SW 1271 (cell line): Measurements from ENCODE around the gene FBXO21.
A peak's percentile ranks its signal among the peaks of the same experiment; 100 is the strongest.
"Not testable (repeated sequence)": the region's sequence is repeated elsewhere in the genome, so short reads cannot be mapped to it uniquely, and the experiment has no call there.

Experiments
- DNase-seq, 2 experiments: peaks; one replicate each; lab custom pipeline; 2025; lab: John Stamatoyannopoulos, UW

The FBXO21 gene

DNA sequence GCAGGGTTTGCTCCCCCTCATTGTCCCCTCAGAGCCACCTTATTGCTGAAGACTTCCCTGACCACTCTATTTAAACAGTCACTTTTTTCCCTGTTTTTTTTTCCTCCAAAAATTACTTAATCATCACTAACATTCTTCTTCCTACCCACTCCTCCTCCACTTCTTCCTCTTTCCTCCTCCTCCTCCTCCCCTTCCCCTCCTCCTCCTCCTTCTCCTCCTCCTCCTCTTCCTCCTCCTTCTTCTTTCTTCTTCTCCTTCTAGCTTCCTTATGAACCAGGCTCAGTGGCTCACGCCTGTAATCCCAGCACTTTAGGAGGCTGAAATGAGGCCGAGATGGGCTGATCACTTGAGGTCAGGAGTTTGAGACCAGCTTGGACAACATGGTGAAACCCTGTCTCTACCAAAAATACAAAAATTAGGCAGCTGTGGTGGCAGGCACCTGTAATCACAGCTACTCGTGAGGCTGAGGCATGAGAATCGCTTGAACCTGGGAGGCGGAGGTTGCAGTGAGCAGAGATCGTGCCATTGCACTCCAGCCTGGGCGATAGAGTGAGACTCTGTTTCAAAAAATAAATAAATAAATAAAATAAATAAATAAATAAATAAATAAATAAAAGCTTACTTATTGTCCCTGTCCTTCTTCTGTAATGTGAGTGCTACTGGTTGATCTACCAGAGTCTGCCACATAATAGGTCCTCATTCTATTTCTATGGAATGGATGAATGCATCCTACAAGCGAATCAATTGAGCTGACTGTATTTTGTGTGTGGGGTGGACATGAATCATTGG is 9.9 kb upstream of the FBXO21 start:
- DNase-seq, result not testable (repeated sequence)

DNA sequence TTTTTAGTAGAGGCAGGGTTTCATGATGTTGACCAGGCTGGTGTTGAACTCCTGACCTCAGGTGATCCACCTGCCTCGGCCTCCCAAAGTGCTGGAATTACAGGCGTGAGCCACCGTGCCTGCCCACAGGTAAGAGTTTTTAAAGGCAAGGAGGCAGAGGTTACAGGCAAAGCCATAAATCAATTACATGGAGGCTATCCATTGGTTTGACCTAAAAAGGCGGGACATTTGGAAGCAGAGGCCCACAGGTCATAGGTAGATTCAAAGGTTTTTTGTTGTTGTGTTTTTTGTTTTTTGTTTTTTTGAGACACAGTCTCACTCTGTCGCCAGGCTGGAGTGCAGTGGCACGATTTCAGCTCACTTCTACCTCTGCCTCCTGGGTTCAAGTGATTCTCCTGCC is 6.1 kb upstream of the FBXO21 start:
- DNase-seq, result not testable (repeated sequence)

DNA sequence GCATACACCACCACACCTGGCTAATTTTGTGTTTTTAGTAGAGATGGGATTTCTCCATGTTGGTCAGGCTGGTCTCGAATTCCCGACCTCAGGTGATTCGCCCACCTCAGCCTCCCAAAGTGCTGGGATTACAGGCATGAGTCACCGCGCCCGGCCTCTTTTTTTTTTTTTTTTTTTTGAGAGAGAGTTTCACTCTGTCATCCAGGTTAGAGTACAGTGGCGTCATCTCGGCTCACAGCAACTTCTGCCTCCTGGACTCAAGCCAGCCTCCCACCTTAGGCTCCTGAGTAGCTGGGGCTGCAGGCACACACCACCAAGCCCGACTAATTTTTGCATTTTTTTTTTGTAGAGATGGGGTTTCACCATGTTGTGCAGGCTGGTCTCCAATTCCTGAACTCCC is 4.8 kb upstream of the FBXO21 start:
- not testable (repeated sequence) for DNase-seq

DNA sequence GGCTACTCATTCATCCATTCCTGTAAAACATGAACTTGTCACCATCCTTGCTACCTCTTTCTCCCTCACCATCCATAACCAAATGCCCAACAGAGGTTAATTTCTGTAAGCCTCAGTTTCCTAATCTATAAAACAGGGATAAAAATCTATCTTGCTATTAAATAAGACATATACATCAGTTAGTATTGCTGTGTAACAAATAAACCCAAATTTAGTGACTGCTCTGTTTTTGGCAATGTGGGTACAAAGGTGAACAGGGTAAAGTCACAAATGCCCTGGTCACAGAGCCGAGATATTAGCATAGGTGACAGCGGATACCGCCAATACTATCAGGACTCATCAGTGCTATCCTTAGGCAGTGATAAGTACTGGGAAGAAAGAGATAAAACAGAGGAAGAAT is 3.6 kb upstream of the FBXO21 start:
- no peak for DNase-seq

DNA sequence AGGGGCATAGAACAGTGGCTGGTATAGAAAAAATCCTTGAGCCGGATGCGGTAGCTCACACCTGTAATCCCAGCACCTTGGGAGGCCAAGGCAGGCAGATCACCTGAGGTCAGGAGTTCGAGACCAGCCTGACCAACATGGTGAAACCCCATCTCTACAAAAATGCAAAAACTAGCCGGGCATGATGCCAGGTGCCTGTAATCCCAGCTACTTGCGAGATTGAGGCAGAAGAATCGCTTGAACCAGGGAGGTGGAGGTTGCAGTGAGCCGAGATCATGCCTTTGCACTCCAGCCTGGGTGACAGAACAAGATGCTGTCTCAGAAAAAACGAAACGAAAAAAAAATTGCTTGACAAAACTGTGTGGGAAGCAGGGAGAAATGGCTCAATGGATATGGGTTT is 2.3 kb upstream of the FBXO21 start:
- not testable (repeated sequence) for DNase-seq

DNA sequence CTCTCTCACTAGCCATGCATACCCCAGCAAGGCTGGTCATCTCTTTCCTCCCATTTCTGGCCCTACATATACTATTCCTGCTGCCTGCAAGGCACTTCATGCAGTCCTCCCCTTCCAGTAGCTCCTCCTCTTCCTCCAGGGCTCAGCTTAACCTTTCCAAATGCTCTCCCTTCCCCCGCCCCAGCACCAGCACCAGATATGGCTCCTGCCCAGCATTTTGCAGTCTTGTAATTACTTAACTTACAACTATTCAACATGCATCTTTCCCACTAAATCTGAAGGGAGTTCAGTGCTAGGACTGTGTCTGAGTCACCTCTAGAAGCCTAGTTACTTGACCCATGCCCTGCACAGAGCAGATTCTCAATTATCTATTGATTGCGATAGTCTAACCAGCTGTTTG is 1.8 kb upstream of the FBXO21 start:
- no peak for DNase-seq

DNA sequence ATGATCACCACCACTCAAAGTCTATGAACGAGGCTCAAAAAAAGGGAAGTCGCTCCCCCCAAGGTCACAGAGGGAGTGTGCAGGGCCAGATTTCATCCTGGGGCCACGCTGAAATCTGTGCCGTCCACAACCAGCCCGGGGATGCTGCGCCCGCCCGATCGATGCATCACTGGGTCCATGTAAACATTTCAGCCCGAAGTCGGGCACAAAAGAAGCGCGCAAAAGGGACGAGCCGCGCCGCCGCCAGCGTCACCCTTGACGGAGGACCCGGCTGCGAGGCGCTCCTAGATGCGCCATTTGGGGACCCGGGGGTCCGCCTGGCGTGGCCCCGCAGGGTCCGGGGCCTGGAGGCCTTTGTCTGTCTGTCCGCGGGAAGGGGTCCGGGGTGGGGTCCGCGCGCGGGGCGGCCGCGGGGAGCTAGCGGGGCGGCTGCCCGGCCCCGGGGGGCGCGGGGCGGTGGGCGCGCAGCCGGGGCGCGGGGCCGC is 503 bp downstream of the FBXO21 start:
- peak in 1 of 2 experiments; percentile 9 for DNase-seq

DNA sequence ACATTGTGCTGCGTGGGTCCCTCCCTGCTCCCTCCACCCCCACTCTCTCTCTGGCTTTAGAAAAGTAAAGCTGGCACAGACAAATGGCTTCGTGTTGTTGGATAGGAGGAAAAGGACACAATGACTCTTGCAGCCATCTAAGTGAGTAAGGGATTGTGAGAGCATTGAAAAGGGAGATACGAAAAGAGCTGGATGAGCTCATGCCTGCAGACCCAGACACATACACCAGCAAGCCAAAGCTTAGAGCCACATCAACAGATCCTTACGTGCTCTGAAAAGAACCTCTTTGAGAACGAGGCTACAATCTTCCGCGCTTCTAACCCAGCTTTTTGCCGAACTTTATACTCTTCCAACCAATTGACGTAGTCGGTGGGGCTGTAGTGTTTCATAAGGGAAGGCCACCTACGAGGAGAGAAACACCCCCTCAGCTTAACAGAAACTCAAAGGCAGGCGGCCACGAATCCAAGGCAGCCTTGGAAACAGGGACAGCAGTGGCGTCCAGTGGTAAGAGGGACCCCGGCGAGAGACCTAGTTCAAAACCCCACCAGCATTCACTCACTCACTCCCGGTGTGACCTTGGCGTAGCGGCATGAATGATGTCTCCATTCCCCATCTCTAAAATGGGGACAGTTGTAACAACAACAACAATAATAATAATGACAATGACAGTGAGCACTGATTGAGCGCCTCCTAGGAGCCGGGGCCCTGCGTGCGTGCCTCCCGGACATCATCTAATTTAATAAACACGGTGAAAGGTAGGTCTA is 1.1 kb downstream of the FBXO21 start:
- DNase-seq, result no peak

DNA sequence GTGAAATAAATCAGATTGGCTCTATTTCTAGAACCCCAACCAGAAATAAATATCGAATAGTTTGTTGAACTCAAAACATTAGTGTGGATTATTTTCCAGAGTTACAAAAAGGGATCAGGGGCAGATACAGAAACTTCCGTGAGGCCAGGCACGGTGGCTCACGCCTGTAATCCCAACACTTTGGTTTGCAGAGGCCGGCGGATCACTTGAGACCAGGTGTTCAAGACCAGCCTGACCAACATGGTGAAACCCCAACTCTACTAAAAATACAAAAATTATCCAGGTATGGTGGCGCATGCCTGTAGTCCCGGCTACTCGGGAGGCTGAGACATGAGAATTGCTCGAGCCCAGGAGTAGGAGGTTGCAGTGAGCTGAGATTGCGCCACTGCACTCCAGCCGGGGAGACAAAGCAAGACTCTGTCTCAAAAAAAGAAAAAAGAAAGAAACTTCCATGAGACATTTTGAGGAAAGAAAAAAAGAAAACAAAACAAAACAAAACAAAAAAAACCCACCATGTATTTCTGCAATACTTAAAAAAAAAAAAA is 2.1 kb downstream of the FBXO21 start:
- DNase-seq, result no peak

DNA sequence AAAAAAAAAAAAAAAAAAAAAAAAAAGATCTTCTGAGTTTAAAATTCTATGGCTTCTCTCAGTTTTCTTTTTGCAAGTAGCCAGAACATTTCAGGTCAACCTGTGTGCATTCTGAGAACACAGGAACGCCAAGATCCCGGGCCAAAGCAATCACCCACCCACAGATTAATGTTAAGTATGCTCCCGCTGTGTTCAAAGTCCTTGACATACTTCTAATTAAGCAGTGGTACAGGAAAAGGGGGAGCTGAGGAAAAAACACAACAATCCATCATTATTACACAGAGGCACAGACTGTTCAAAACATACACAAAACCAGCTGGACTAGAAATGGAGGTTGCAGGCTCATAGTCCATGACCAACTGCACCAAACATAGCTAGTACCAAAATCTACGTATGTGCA is 2.8 kb downstream of the FBXO21 start:
- DNase-seq, result no peak

DNA sequence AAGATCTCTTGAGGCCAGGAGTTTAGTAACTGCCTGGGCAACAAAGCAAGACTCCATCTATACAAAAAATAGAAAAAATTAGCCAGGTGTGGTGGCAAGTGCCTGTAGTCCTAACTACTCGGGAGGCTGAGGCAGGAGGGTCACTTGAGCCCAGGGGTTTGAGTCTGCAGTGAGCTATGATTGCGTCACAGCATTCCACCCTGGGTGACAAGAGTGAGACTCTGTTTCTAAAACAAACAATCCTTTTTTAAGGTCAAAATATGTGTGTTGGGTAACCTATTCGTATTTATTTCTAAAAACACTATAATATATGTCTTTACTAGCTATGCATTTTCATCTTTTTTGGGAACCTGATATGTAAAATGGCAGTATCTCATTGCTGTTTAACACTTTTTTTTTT is 7.4 kb downstream of the FBXO21 start:
- no peak for DNase-seq

DNA sequence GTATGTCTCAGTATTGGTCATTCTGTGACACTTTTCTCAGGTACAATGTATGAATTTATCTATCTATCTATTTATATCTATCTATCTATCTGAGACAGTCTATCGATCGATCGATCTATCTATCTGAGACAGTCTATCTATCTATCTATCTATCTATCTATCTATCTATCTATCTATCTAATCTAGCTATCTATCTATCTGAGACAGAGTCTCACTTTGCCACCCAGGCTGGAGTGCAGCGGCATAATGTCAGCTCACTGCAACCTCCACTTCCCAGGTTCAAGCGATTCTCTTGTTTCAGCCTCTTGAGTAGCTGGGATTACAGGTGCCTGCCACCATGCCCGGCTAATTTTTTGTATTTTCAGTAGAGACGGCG is 8.8 kb downstream of the FBXO21 start:
- not testable (repeated sequence) for DNase-seq

DNA sequence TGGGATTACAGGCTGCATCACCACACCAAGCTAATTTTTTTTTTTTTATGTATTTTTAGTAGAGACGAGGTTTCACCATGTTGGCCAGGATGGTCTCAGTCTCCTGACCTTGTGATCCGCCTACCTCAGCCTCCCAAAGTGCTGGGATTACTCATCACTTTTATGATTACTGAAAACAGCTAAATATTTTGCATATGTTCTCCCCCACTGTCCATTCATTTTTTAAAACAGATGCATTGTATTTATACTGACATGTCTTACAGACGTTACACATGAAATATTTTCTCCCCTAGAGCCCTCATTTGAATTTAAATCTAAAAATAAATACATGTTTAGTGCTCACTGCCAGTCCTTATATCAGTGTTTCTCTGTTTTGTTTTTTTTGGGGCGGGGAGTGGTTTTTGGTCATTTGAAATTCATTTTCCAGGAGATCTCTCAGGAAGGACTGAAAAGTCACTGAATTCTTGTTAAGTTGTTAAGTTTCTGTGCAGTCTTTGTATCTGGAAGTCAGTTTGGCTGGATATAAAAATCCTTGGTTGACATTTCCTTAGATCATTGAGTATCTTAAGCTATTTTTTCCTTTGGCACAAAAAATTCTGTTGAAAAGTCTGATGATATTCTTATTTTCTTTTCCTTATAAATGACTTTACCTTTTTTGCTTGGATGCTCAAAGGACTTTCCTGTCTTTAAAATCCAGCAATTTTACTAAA is 9.4 kb downstream of the FBXO21 start:
- DNase-seq, result no peak

DNA sequence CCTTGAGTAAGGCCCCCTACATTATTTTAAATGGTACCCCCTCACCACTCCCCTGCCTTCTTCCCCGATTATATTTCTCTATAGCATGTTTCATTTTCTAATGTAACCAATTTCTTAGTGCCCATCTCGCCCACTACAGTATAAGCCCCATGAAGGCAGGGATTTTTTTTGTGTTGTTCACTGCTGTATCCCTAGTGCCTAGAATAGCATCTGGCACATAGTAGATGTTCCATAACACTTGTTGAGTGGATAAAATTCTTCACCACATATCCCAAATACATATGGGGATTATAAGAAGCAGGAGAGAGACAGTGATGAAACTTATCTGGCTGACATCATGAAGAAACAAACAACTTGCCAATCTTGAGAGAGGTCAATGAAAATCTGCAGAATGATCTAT is 11.5 kb downstream of the FBXO21 start:
- no peak for DNase-seq

DNA sequence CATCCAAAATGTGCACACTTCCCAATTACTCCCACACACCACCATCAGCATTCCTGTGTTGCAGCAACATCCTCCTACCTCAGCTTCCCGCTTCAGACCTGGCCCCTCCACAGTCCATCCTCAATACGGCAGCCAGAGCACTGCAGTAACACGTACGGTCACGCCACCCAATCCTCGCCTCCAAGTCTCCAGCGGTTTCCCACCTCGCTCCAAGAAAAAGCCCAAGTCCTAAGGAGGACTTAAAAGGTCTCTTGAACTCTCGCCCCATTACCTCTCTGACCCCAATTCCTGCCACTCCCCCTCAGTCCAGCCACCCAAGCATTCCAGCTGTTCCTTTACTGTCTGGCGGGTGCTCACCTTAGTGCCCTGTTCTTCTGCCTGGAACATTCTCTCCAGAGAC is 12.0 kb downstream of the FBXO21 start:
- no peak for DNase-seq

DNA sequence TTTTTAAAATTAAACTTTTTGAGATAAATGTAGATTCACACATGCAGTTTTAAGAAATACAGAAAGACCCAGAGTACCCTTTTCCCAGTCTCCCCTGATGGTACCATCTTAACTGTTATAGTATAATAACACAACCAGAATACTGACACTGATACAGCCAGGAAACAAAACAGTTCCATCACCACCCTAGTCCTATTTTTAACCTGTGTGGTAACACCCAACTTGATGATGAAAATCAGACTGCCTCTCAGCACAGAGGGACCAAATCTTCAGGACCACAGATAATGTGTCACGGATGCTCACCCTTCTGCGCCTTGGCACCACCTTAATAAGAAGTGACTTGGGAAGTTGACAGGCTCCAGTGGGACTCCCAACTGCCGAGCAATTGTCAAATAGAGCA is 18.1 kb downstream of the FBXO21 start:
- DNase-seq, result no peak

DNA sequence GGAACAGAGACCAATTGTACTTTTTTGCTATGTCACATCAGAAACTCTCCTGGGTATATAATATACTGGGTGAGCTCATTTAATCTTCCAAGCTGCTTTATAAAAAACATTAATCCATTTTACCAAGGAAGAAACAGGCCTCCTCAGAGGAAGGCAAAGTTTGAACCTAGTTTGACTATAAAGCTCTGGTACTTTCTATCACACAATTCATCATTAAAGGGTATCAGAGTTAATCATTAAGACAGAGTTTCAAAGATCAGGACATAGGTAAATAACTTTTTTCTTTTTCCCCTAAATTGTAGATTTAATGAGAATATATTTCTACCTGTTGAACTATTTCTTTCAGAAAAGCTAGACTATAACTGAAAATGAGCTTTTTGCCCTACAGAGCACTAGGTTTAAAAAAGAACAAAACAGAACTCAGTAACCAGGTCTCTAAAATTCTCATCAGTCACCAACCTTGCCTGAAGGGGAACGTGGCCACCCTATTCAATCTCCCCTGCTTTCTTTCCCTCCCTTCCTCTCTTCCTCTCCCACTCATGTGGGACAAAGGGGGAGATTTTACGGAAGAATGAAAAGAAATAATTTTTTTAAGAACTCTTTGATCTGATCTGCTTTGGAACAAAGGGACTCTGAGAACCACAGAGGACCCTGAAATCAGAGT is 18.6 kb downstream of the FBXO21 start:
- no peak for DNase-seq

DNA sequence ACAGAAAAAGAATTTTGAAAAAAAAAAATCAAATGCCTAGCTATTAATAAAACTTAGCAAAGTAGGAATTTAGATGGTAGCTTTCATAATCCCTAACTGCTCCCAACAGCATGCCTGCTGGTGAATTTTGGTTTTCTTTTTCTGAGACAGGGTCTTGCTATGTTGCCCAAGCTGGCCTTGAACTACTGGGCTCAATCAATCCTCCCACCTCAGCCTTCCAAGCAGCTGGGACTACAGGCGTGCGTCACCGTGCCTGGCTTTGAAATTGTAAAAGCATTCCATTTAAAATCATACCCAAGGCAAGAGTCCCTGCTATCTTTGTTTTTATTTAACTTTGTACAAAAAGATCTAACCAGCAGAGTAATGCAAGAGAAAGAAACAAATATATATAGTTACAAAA is 20.7 kb downstream of the FBXO21 start:
- no peak for DNase-seq

DNA sequence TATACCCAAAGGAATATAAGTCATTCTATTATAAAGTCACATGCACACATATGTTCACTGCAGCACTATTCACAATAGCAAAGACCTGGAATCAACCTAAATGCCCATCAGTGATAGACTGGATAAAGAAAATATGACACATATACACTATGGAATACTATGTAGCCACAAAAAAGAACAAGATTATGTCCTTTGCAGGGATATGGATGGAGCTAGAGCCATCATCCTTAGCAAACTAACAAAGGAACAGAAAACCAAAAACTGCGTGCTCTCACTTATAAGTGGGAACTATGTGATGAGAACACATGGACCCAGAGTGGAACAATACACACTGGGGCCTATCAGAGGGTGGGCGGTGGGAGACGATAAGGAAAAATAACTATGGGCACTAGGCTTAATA is 21.3 kb downstream of the FBXO21 start:
- DNase-seq, result no peak

DNA sequence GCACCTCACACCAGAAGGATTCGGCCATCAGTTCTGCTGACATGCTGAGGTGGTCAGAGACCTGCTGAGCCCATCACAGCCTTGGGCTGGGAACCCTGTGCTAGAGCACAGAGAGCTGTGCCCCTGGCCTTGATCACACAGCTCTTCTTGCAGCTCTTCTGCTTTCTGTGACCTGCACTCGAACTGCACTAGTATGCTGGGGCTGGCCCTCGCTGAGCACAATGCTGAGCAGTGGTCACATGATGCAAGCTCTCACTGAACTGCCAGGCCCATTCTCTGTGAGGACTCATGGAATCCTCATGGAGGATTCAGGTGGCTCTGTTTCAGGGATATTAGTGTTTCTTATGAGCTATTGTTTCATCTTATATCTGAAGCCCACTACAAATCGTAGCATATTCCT is 22.5 kb downstream of the FBXO21 start:
- no peak for DNase-seq

DNA sequence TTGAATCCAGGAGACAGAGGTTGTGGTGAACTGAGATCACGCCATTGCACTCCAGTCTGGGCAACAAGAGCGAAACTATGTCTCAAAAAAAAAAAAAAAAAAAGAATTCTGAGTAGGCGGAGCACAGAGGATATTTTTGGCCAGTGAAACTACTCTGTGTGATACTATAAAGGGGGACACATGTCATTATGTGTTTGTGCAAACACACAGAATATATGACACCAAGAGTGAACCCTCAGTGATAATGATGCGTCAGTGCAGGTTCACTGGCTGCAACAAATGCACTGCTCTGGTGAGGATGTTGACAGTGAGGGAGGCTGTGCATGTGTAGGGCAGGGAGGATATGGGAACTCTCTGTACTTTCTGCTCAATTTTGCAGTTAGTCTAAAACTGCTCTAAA is 24.2 kb downstream of the FBXO21 start:
- no peak for DNase-seq

DNA sequence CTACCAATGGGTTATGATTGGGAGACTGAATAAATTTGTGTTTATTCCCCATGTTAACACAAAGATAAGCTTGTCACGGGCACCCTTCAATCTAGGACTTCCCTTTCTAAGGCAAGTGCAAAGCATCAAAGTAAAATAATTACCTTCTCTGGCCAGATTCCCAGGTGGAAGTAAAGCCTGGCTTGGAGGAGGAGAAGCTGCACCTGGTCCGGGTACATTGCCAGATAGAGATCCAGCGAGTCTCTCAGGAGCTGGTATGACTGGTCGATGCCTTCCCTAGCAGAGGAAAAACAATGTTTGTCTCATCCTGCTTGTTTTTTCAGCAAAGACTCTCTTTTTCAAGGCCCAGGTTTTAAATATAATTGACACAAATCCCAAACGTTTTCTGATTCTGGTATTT is 24.9 kb downstream of the FBXO21 start:
- DNase-seq, result no peak
